GM06990 (cell line): ENCODE data around the gene IGSF9.

Experiments
- DNase-seq: peaks from one replicate; pipeline ENCODE4 v3.0.0-alpha.2; 2011; ENCODE audit not compliant: insufficient read length; ENCODE audit errors: extremely low read depth
- H3K27me3 ChIP-seq: replicated peaks from 2 replicates; pipeline ENCODE4 v1.6.0; 2011; ENCODE audit warnings: low read length; ENCODE audit not compliant: control insufficient read depth, insufficient read depth
- H3K36me3 ChIP-seq: 2 replicates; pipeline ENCODE4 v1.5.1; 2011; ENCODE audit warnings: low read length; ENCODE audit not compliant: control insufficient read depth, insufficient read depth
- H3K4me3 ChIP-seq: replicated peaks from 2 replicates; pipeline ENCODE4 v1.5.1; 2011; ENCODE audit warnings: low read depth, mild to moderate bottlenecking, control low read depth, low read length
- CTCF ChIP-seq: IDR thresholded peaks from 2 replicates; pipeline ENCODE4 v1.5.1; 2011; ENCODE audit warnings: low read length, control low read depth, mild to moderate bottlenecking, inconsistent platforms; ENCODE audit not compliant: insufficient read depth, poor library complexity, severe bottlenecking

Gene IGSF9

GRCh38 chr1:159957824-159958268 is 12.4 kb upstream of the IGSF9 start:
- no peaks in the 10 kb centered on the region; the same call in none of the 2 replicates for H3K27me3 ChIP-seq
- no peak for TF ChIP-seq CTCF
- no peak overlapping the region for H3K4me3 ChIP-seq
- no peak for DNase-seq
- no peaks in the 10 kb centered on the region for H3K36me3 ChIP-seq

GRCh38 chr1:159955456-159955855 is 10.0 kb upstream of the IGSF9 start:
- TF ChIP-seq CTCF, result no peak
- DNase-seq, result no peak
- Histone ChIP-seq H3K4me3 (no peak overlapping the region), H3K27me3 (peaks cover 1% of the 10 kb centered on the region), H3K36me3 (no peaks in the 10 kb centered on the region)

- TF ChIP-seq CTCF, result no peak
- no peak within 1 kb of the TSS for H3K4me3 ChIP-seq
- no peaks in the 10 kb centered on the region for H3K36me3 ChIP-seq
- peaks cover 1% of the 10 kb centered on the region for H3K27me3 ChIP-seq
- no peak for DNase-seq
Measured at GRCh38 chr1:159953536-159954515, 8.4 kb upstream of the IGSF9 start, which contains the start of gene SLAMF9. Gene SLAMF9, minus strand, starts transcription at chr1:159954237. Its CDS starts 100 bp downstream, at chr1:159954137.

DNA sequence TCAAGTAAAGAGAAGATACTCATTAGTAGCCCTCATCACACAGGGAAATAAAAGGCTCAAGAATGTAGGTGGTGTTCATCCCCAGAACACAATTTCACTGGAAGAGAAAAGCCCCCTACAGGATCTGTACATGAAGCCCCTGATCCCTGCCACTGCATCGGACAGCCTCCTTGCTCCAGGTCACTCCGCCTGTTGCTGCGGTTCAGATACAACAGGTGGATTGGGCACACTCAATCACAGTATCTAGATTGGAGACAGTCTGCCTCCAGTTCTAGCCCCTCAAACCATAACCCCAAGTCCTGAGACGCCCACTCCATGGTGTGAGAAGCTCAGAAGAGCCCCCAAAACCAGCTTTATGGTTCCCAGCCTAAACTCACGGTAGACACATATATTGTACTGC is 7.5 kb upstream of the IGSF9 start:
- no peak for DNase-seq
- no peak overlapping the region for H3K4me3 ChIP-seq
- peaks cover 1% of the 10 kb centered on the region for H3K27me3 ChIP-seq
- no peak for TF ChIP-seq CTCF
- no peaks in the 10 kb centered on the region for H3K36me3 ChIP-seq

- H3K27me3 ChIP-seq, result peaks cover 1% of the 10 kb centered on the region
- H3K4me3 ChIP-seq, result no peak overlapping the region
- DNase-seq, result no peak
- no peak for TF ChIP-seq CTCF
- no peaks in the 10 kb centered on the region for H3K36me3 ChIP-seq
Measured at GRCh38 chr1:159951551-159951950, 6.1 kb upstream of the IGSF9 start.

DNA sequence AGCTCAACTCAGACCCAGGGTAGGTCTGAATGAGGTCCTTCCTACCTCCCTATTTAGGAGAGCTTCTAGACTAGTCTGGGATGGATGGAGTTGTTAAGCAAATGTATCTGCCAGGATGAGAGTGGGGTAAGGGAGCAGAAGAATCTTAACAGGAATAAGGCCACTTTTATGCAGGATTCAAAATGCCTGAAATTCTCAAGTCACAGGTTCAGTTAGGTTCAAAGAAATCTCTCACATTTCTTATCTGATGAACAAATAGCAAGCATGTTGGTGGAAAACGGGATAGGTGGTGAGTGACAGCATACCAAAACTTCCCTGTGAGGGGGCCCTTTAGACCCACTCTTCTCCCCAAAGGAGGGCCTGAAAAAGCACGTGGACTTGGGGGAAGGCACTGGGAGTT is 5.6 kb upstream of the IGSF9 start:
- DNase-seq, result no peak
- no peaks in the 10 kb centered on the region for H3K36me3 ChIP-seq
- no peak overlapping the region for H3K4me3 ChIP-seq
- H3K27me3 ChIP-seq, result peaks cover 1% of the 10 kb centered on the region
- TF ChIP-seq CTCF, result no peak
